GM23248 (cell line): ENCODE measurements around the gene LCE1F. TPM values are rescaled to one million over a fixed set of nuclear protein-coding genes. Genes with fewer than 3 reads are reported as not detected.

Experiments
- DNase-seq: peaks from one replicate; pipeline ENCODE4 v3.0.0-alpha.2; 2015
- H2AFZ ChIP-seq: fragments of 200-600 bp; sonication (generic); 2 replicates; pipeline ENCODE4 v1.6.1; 2016; ENCODE audit warnings: antibody characterized with exemption
- H3F3A ChIP-seq: fragments of 200-600 bp; sonication (generic); 2 replicates; pipeline ENCODE4 v1.6.1; 2016; ENCODE audit warnings: mild to moderate bottlenecking, antibody characterized with exemption, mixed run types; ENCODE audit not compliant: insufficient read depth
- H3K27ac ChIP-seq: fragments of 200-600 bp; sonication (generic); 2 replicates; pipeline ENCODE4 v1.5.1; 2016; ENCODE audit warnings: mild to moderate bottlenecking
- H3K27me3 ChIP-seq: fragments of 200-600 bp; sonication (generic); replicated peaks from 2 replicates; pipeline ENCODE4 v1.6.1; 2016; ENCODE audit warnings: mild to moderate bottlenecking; ENCODE audit not compliant: insufficient read depth
- H3K36me3 ChIP-seq: fragments of 200-600 bp; sonication (generic); 2 replicates; pipeline ENCODE4 v1.6.1; 2016; ENCODE audit warnings: low read depth, mild to moderate bottlenecking
- H3K4me1 ChIP-seq: fragments of 200-600 bp; sonication (generic); 2 replicates; pipeline ENCODE4 v1.6.1; 2016; ENCODE audit warnings: mild to moderate bottlenecking; ENCODE audit not compliant: insufficient read depth
- H3K4me2 ChIP-seq: fragments of 200-600 bp; sonication (generic); one replicate; pipeline ENCODE4 v1.6.1; 2016; ENCODE audit warnings: mild to moderate bottlenecking; ENCODE audit not compliant: unreplicated experiment
- H3K4me3 ChIP-seq: fragments of 200-600 bp; sonication (generic); 2 replicates; pipeline ENCODE4 v1.5.1; 2016; ENCODE audit warnings: mild to moderate bottlenecking
- H3K79me2 ChIP-seq: fragments of 200-600 bp; sonication (generic); 2 replicates; pipeline ENCODE4 v1.6.1; 2016; ENCODE audit warnings: mild to moderate bottlenecking; ENCODE audit not compliant: insufficient read depth
- H3K9ac ChIP-seq: fragments of 200-600 bp; sonication (generic); 2 replicates; pipeline ENCODE4 v1.6.1; 2016; ENCODE audit warnings: mild to moderate bottlenecking
- H3K9me2 ChIP-seq: fragments of 200-600 bp; sonication (generic); 2 replicates; pipeline ENCODE4 v1.6.1; 2016; ENCODE audit warnings: mixed run types, mild to moderate bottlenecking, moderate library complexity; ENCODE audit not compliant: insufficient read depth
- H3K9me3 ChIP-seq: fragments of 200-600 bp; sonication (generic); one replicate; pipeline ENCODE4 v1.6.1; 2017; ENCODE audit warnings: low read depth
- H4K20me1 ChIP-seq: fragments of 200-600 bp; sonication (generic); 2 replicates; pipeline ENCODE4 v1.6.0; 2016; ENCODE audit not compliant: insufficient read depth
- EZH2 ChIP-seq: fragments of 200-600 bp; sonication (generic); IDR thresholded peaks from 2 replicates; pipeline ENCODE4 v1.6.1; 2018; ENCODE audit warnings: antibody characterized with exemption, mild to moderate bottlenecking; ENCODE audit not compliant: insufficient read depth, poor library complexity, severe bottlenecking
- EZH2phosphoT487 ChIP-seq: fragments of 200-600 bp; sonication (generic); IDR thresholded peaks from 2 replicates; pipeline ENCODE4 v1.6.1; 2018; ENCODE audit warnings: antibody characterized with exemption, moderate library complexity, mild to moderate bottlenecking, low read depth; ENCODE audit not compliant: insufficient read depth
- WGBS, 2 experiments: methylation state at CpG; one replicate each; pipeline ENCODE4 v1.1.6; 2015 to 2017; ENCODE audit warnings: low lambda C conversion rate in 2 of 2, low coverage in 1 of 2; ENCODE audit errors: missing lambda C conversion rate in 2 of 2; 5-methylcytosine and 5-hydroxymethylcytosine counted together
- in situ Hi-C: fragments of 300-500 bp; cut with MboI; formaldehyde crosslinking; loops from 2 replicates; pipeline ENCODE4 v1.15.0; 2020
- polyA plus RNA-seq: library from polyadenylated mRNA; unstranded; fragments of >200 nt; fragmentation: Nextera tagmentation; extraction: Ambion mirVana; gene quantifications from 2 replicates; pipeline ENCODE4 v1.2.1, GENCODE V29; 2016
- total RNA-seq: library from RNA; depleted of rRNA; stranded (reverse); fragments of >200 nt; shearing (Covaris generic); gene quantifications from 2 replicates; pipeline ENCODE4 v1.2.3, GENCODE V29; 2014

LCE1F gene
- total and polyA plus RNA-seq, 2 experiments from 2014 or later, result 1.1 TPM; not detected in 1

GRCh38 chr1:152757747-152758146, 17.2 kb upstream of the LCE1F start, which contains the start of gene KPRP:
TSS of gene KPRP (plus strand) at chr1:152758025. CDS start at chr1:152759589, 1,564 bp downstream.
- H3K27me3 ChIP-seq, result no peaks in the 10 kb centered on the region
- no peaks in the 10 kb centered on the region for H3K9me2 ChIP-seq
- H3K4me2 ChIP-seq, result no peak within 1 kb of the TSS
- H4K20me1 ChIP-seq, result no peaks in the 10 kb centered on the region
- peak within 1 kb of the TSS; percentile 5; the same call in 1 of the 2 replicates for H2AFZ ChIP-seq
- no peaks in the 10 kb centered on the region for H3K36me3 ChIP-seq
- H3K9ac ChIP-seq, result no peak within 1 kb of the TSS
- H3F3A ChIP-seq, result peaks cover 22% of the 10 kb centered on the region
- no peak within 1 kb of the TSS for H3K4me3 ChIP-seq
- no peak within 1 kb of the TSS for H3K27ac ChIP-seq
- WGBS, 2 experiments, result 26 to 28% methylated on average over 6 of the region's 6 CpGs
- TF ChIP-seq EZH2, result no peak
- TF ChIP-seq EZH2phosphoT487, result no peak
- no peaks in the 10 kb centered on the region for H3K79me2 ChIP-seq
- peaks cover 30% of the 10 kb centered on the region for H3K4me1 ChIP-seq
- DNase-seq, result peak; percentile 42
- H3K9me3 ChIP-seq, result no peaks in the 10 kb centered on the region
- in situ Hi-C loops, result no loop called here

DNA sequence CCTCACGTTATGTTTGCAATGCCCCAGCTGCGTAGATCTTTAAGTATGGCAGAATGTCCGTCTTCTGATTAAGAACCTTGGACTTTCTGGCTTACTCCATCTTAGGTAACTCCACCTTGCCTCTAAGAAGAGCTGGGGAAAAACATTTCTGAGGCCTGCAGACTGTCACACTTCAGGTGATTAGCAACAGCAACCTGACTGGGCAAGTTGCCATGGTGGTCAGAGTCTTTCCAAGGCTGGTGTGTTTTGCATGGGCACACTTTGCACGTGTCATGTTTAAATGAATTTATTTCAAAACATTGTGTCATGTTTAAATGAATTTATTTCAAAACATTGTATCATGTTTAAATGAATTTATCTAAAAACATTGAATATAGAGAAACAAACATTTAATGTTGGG, 16.3 kb upstream of the LCE1F start:
- no peaks in the 10 kb centered on the region for H3K79me2 ChIP-seq
- H3F3A ChIP-seq, result peaks cover 15% of the 10 kb centered on the region
- TF ChIP-seq EZH2phosphoT487 (no peak), EZH2 (no peak)
- H2AFZ ChIP-seq, result no peak overlapping the region
- no peaks in the 10 kb centered on the region for H3K27me3 ChIP-seq
- no peak overlapping the region for H3K4me2 ChIP-seq
- no peak overlapping the region for H3K27ac ChIP-seq
- H4K20me1 ChIP-seq, result no peaks in the 10 kb centered on the region
- no peaks in the 10 kb centered on the region for H3K36me3 ChIP-seq
- DNase-seq, result no peak
- no peaks in the 10 kb centered on the region for H3K9me2 ChIP-seq
- H3K9ac ChIP-seq, result no peak overlapping the region
- no peaks in the 10 kb centered on the region for H3K9me3 ChIP-seq
- no peak overlapping the region for H3K4me3 ChIP-seq
- in situ Hi-C loops, result no loop called here
- peaks cover 21% of the 10 kb centered on the region; the same call in 1 of the 2 replicates for H3K4me1 ChIP-seq
- WGBS, 2 experiments, result 53 to 55% methylated on average over 4 of the region's 4 CpGs

- no peaks in the 10 kb centered on the region for H3K9me2 ChIP-seq
- H3K9ac ChIP-seq, result no peak overlapping the region
- no peaks in the 10 kb centered on the region for H3K79me2 ChIP-seq
- TF ChIP-seq EZH2phosphoT487 (no peak), EZH2 (no peak)
- no peaks in the 10 kb centered on the region for H3K27me3 ChIP-seq
- H2AFZ ChIP-seq, result no peak overlapping the region
- H3K36me3 ChIP-seq, result no peaks in the 10 kb centered on the region
- H3K9me3 ChIP-seq, result no peaks in the 10 kb centered on the region
- peaks cover 21% of the 10 kb centered on the region; the same call in 1 of the 2 replicates for H3K4me1 ChIP-seq
- no peak overlapping the region for H3K4me2 ChIP-seq
- no peak overlapping the region for H3K27ac ChIP-seq
- in situ Hi-C loops, result no loop called here
- H4K20me1 ChIP-seq, result no peaks in the 10 kb centered on the region
- 75 to 80% methylated on average over 8 of the region's 8 CpGs for WGBS, 2 experiments
- no peak overlapping the region for H3K4me3 ChIP-seq
- DNase-seq, result no peak
- peaks cover 14% of the 10 kb centered on the region; the same call in 1 of the 2 replicates for H3F3A ChIP-seq
Measured at GRCh38 chr1:152759453-152760173, 15.3 kb upstream of the LCE1F start.

DNA sequence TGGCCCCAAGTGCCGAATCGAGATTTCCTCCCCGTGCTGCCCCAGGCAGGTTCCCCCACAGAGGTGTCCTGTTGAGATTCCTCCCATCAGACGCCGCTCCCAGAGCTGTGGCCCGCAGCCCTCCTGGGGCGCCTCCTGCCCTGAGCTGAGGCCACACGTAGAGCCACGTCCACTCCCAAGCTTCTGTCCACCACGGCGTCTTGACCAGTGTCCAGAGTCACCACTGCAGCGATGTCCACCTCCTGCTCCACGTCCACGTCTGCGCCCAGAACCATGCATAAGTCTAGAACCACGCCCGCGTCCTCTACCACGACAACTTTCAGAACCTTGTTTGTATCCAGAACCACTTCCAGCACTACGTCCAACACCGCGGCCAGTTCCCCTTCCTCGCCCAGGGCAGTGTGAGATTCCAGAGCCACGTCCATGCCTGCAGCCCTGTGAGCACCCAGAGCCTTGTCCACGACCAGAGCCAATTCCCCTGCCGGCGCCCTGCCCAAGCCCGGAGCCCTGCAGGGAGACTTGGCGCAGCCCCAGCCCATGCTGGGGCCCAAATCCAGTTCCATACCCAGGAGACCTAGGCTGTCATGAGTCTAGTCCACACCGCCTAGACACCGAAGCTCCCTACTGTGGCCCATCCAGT, 14.3 kb upstream of the LCE1F start:
- no peaks in the 10 kb centered on the region for H3K9me2 ChIP-seq
- TF ChIP-seq EZH2 (no peak), EZH2phosphoT487 (no peak)
- H3K79me2 ChIP-seq, result no peaks in the 10 kb centered on the region
- no peak overlapping the region for H3K9ac ChIP-seq
- WGBS, 2 experiments, result 80 to 84% methylated on average over 29 to 31 of the region's 31 CpGs
- H3K27me3 ChIP-seq, result no peaks in the 10 kb centered on the region
- no peak overlapping the region for H2AFZ ChIP-seq
- peaks cover 21% of the 10 kb centered on the region; the same call in 1 of the 2 replicates for H3K4me1 ChIP-seq
- no peak overlapping the region for H3K4me2 ChIP-seq
- peaks cover 14% of the 10 kb centered on the region; the same call in 1 of the 2 replicates for H3F3A ChIP-seq
- DNase-seq, result no peak
- no peak overlapping the region for H3K27ac ChIP-seq
- H3K36me3 ChIP-seq, result no peaks in the 10 kb centered on the region
- no peaks in the 10 kb centered on the region for H3K9me3 ChIP-seq
- in situ Hi-C loops, result no loop called here
- H4K20me1 ChIP-seq, result no peaks in the 10 kb centered on the region
- H3K4me3 ChIP-seq, result no peak overlapping the region
